ENCODE data around the gene NMNAT3. TPM values are rescaled to one million over a fixed set of nuclear protein-coding genes. Genes with fewer than 3 reads are reported as not detected.
A peak's percentile ranks its signal among the peaks of the same experiment; 100 is the strongest.

Gene NMNAT3
- polyA plus RNA-seq, 1 of the 3 experiments (the other 2 are of a cell fraction) = not detected

GRCh38 chr3:139538733-139539132, 139.0 kb downstream of the NMNAT3 start:
- Histone ChIP-seq H3K9ac (no peak overlapping the region), H3K27me3 (ENCODE audit: insufficient read depth) (no peaks in the 10 kb centered on the region), H3K27ac (ENCODE audit: low read depth in 2 of 2, low read length in 1 of 2) (peak overlapping the region in 1 of 2 experiments; percentile 100; a peak in 2 of 4 replicates), H3K4me2 (peak overlapping the region; percentile 83), H3K9me2 (no peaks in the 10 kb centered on the region), H3K79me2 (ENCODE audit: insufficient read depth) (no peaks in the 10 kb centered on the region), H2AFZ (ENCODE audit: low read depth) (peak overlapping the region; percentile 92; the same call in 1 of the 2 replicates), H4K20me1 (ENCODE audit: insufficient read depth) (no peaks in the 10 kb centered on the region), H3K9me3 (no peaks in the 10 kb centered on the region), H3K4me3 (ENCODE audit: low read depth in 2 of 2, low read length in 1 of 2) (peak overlapping the region; percentile 66 to 68), H3K4me1 (ENCODE audit: control insufficient read depth in 1 of 2, insufficient read depth in 2 of 2, low read depth in 1 of 2, low read length in 1 of 2) (peaks cover 40 to 64% of the 10 kb centered on the region in 2 experiments), H3F3A (replicated peaks; ENCODE audit: insufficient read depth) (peaks cover 8% of the 10 kb centered on the region), H3K36me3 (replicated peaks in 1 of 2; ENCODE audit: control insufficient read depth in 1 of 2, insufficient read depth in 2 of 2, low read length in 1 of 2) (no peaks in the 10 kb centered on the region)
- DNase-seq = peak; percentile 47
- WGBS (ENCODE audit: low lambda C conversion rate) = 47% methylated on average over 20 of the region's 21 CpGs
- TF ChIP-seq MAX (IDR thresholded peaks at IDR 0.05; ENCODE audit: low read depth) (no peak), MXI1 (IDR thresholded peaks at IDR 0.05; ENCODE audit: low read depth, low read length) (peak; percentile 67; the same call in 1 of the 2 replicates), PBX3 (IDR thresholded peaks at IDR 0.05) (no peak)
- ChIA-PET POLR2A (no interaction called here), CTCF (interaction anchor here (0.6 to 2.3 kb wide), 2 partner anchors 25 to 111 kb away, joined by 3 to 14 read pairs; no protein-coding TSS in a partner anchor)

GRCh38 chr3:139537795-139538621, 139.8 kb downstream of the NMNAT3 start:
- no peaks in the 10 kb centered on the region for H4K20me1 ChIP-seq (ENCODE audit: insufficient read depth)
- ChIA-PET POLR2A (interaction anchor here (1.0 kb wide), 1 partner anchor 20 kb away, joined by 3 read pairs; no protein-coding TSS in a partner anchor), CTCF (interaction anchor here (0.6 to 1.4 kb wide), 3 partner anchors 24 to 110 kb away, joined by 3 to 4 read pairs (median 3); no protein-coding TSS in a partner anchor)
- DNase-seq = no peak
- no peak overlapping the region for H3K4me2 ChIP-seq
- no peaks in the 10 kb centered on the region for H3K79me2 ChIP-seq (ENCODE audit: insufficient read depth)
- no peaks in the 10 kb centered on the region for H3K27me3 ChIP-seq (ENCODE audit: insufficient read depth)
- H3K4me1 ChIP-seq (ENCODE audit: control insufficient read depth in 1 of 2, insufficient read depth in 2 of 2, low read depth in 1 of 2, low read length in 1 of 2) = peaks cover 46 to 71% of the 10 kb centered on the region in 2 experiments
- no peak overlapping the region for H2AFZ ChIP-seq (ENCODE audit: low read depth)
- peaks cover 8% of the 10 kb centered on the region for H3F3A ChIP-seq (replicated peaks; ENCODE audit: insufficient read depth)
- WGBS (ENCODE audit: low lambda C conversion rate) = 92% methylated on average over 5 of the region's 5 CpGs
- no peaks in the 10 kb centered on the region for H3K9me2 ChIP-seq
- peak overlapping the region in 1 of 2 experiments; percentile 68; a peak in 2 of 4 replicates for H3K4me3 ChIP-seq (ENCODE audit: low read depth in 2 of 2, low read length in 1 of 2)
- H3K36me3 ChIP-seq (replicated peaks in 1 of 2; ENCODE audit: control insufficient read depth in 1 of 2, insufficient read depth in 2 of 2, low read length in 1 of 2) = no peaks in the 10 kb centered on the region
- H3K27ac ChIP-seq (ENCODE audit: low read depth in 2 of 2, low read length in 1 of 2) = peak overlapping the region in 1 of 2 experiments; percentile 100; a peak in 3 of 4 replicates
- H3K9me3 ChIP-seq = no peaks in the 10 kb centered on the region
- H3K9ac ChIP-seq = no peak overlapping the region
- TF ChIP-seq CHD2 (IDR thresholded peaks at IDR 0.05; ENCODE audit: low read length, partially characterized antibody) (no peak), RAD21 (IDR thresholded peaks at IDR 0.05; ENCODE audit: low read length) (no peak), CTCF (IDR thresholded peaks at IDR 0.05) (no peak), SMC3 (IDR thresholded peaks at IDR 0.05; ENCODE audit: low read depth, low read length) (no peak), TCF12 (IDR thresholded peaks at IDR 0.05) (no peak), USF1 (IDR thresholded peaks at IDR 0.05; ENCODE audit: borderline replicate concordance, low read depth) (no peak), EP300 (IDR thresholded peaks at IDR 0.05; ENCODE audit: borderline replicate concordance in 1 of 2, low read depth in 1 of 2, low read length in 1 of 2) (no peak), SIN3A (IDR thresholded peaks at IDR 0.05; ENCODE audit: borderline replicate concordance, low read depth, low read length) (no peak), ZBTB33 (IDR thresholded peaks at IDR 0.05; ENCODE audit: borderline replicate concordance, low read depth) (no peak), TAF1 (IDR thresholded peaks at IDR 0.05; ENCODE audit: borderline replicate concordance, low read depth, low read length) (no peak), PBX3 (IDR thresholded peaks at IDR 0.05) (no peak), FOSL2 (IDR thresholded peaks at IDR 0.05; ENCODE audit: borderline replicate concordance, low read depth) (no peak), FOXJ3 (CRISPR knock-in tag; IDR thresholded peaks at IDR 0.05) (no peak), RFX5 (IDR thresholded peaks at IDR 0.05; ENCODE audit: low read length) (no peak), JUND (IDR thresholded peaks at IDR 0.05) (no peak), EZH2phosphoT487 (IDR thresholded peaks at IDR 0.05; ENCODE audit: borderline replicate concordance, low read depth) (no peak)
